ENCODE measurements around the gene COL15A1. TPM values are rescaled to one million over a fixed set of nuclear protein-coding genes. Genes with fewer than 3 reads are reported as not detected.

The COL15A1 gene
- total and polyA plus RNA-seq, 2 of the 8 experiments (the other 6 are each of a cell fraction or from before 2014, with no cell fraction given): 0.12 to 0.15 TPM

DNA sequence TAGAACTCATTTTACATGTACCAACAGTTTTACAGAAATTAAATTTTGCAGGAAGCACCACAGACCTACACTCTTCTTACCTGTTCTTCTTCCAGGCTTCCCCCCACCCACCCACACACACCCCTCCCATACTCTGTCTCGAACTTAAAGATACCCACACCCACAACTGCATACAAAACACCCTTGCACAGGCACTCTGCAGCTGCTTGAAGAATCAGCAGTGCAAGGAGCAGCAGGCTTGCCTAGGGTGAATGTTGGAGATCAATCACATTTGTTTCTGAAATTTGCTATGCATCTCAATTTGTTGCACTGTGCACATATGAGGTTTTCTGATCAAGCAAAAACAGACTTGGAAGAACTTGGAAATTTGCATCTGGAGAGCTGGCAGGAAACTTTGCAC, 83.7 kb downstream of the COL15A1 start (continued):
- TF ChIP-seq, protein P1, sequence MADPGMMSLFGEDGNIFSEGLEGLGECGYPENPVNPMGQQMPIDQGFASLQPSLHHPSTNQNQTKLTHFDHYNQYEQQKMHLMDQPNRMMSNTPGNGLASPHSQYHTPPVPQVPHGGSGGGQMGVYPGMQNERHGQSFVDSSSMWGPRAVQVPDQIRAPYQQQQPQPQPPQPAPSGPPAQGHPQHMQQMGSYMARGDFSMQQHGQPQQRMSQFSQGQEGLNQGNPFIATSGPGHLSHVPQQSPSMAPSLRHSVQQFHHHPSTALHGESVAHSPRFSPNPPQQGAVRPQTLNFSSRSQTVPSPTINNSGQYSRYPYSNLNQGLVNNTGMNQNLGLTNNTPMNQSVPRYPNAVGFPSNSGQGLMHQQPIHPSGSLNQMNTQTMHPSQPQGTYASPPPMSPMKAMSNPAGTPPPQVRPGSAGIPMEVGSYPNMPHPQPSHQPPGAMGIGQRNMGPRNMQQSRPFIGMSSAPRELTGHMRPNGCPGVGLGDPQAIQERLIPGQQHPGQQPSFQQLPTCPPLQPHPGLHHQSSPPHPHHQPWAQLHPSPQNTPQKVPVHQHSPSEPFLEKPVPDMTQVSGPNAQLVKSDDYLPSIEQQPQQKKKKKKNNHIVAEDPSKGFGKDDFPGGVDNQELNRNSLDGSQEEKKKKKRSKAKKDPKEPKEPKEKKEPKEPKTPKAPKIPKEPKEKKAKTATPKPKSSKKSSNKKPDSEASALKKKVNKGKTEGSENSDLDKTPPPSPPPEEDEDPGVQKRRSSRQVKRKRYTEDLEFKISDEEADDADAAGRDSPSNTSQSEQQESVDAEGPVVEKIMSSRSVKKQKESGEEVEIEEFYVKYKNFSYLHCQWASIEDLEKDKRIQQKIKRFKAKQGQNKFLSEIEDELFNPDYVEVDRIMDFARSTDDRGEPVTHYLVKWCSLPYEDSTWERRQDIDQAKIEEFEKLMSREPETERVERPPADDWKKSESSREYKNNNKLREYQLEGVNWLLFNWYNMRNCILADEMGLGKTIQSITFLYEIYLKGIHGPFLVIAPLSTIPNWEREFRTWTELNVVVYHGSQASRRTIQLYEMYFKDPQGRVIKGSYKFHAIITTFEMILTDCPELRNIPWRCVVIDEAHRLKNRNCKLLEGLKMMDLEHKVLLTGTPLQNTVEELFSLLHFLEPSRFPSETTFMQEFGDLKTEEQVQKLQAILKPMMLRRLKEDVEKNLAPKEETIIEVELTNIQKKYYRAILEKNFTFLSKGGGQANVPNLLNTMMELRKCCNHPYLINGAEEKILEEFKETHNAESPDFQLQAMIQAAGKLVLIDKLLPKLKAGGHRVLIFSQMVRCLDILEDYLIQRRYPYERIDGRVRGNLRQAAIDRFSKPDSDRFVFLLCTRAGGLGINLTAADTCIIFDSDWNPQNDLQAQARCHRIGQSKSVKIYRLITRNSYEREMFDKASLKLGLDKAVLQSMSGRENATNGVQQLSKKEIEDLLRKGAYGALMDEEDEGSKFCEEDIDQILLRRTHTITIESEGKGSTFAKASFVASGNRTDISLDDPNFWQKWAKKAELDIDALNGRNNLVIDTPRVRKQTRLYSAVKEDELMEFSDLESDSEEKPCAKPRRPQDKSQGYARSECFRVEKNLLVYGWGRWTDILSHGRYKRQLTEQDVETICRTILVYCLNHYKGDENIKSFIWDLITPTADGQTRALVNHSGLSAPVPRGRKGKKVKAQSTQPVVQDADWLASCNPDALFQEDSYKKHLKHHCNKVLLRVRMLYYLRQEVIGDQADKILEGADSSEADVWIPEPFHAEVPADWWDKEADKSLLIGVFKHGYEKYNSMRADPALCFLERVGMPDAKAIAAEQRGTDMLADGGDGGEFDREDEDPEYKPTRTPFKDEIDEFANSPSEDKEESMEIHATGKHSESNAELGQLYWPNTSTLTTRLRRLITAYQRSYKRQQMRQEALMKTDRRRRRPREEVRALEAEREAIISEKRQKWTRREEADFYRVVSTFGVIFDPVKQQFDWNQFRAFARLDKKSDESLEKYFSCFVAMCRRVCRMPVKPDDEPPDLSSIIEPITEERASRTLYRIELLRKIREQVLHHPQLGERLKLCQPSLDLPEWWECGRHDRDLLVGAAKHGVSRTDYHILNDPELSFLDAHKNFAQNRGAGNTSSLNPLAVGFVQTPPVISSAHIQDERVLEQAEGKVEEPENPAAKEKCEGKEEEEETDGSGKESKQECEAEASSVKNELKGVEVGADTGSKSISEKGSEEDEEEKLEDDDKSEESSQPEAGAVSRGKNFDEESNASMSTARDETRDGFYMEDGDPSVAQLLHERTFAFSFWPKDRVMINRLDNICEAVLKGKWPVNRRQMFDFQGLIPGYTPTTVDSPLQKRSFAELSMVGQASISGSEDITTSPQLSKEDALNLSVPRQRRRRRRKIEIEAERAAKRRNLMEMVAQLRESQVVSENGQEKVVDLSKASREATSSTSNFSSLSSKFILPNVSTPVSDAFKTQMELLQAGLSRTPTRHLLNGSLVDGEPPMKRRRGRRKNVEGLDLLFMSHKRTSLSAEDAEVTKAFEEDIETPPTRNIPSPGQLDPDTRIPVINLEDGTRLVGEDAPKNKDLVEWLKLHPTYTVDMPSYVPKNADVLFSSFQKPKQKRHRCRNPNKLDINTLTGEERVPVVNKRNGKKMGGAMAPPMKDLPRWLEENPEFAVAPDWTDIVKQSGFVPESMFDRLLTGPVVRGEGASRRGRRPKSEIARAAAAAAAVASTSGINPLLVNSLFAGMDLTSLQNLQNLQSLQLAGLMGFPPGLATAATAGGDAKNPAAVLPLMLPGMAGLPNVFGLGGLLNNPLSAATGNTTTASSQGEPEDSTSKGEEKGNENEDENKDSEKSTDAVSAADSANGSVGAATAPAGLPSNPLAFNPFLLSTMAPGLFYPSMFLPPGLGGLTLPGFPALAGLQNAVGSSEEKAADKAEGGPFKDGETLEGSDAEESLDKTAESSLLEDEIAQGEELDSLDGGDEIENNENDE (IDR thresholded peaks at IDR 0.05; ENCODE audit: insufficient replicate concordance, low read length): no peak
- TF ChIP-seq CREB1 (IDR thresholded peaks at IDR 0.05): no peak
- TF ChIP-seq SAP30 (IDR thresholded peaks at IDR 0.05; ENCODE audit: insufficient read depth, insufficient replicate concordance, low read length): no peak
- no peak for TF ChIP-seq CEBPB (IDR thresholded peaks at IDR 0.05; ENCODE audit: low read depth, low read length)
- TF ChIP-seq POU5F1 (IDR thresholded peaks at IDR 0.05; ENCODE audit: low read depth, low read length): no peak
- TF ChIP-seq SIRT6 (IDR thresholded peaks at IDR 0.05; ENCODE audit: low read length): no peak
- no peak for TF ChIP-seq EP300 (IDR thresholded peaks at IDR 0.05; ENCODE audit: borderline replicate concordance in 1 of 2, low read depth in 2 of 2, low read length in 2 of 2)
- no peak for TF ChIP-seq ASH2L (IDR thresholded peaks at IDR 0.05; ENCODE audit: low read length)
- TF ChIP-seq, protein P2, sequence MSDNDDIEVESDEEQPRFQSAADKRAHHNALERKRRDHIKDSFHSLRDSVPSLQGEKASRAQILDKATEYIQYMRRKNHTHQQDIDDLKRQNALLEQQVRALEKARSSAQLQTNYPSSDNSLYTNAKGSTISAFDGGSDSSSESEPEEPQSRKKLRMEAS (IDR thresholded peaks at IDR 0.05): no peak
- TF ChIP-seq SRF (IDR thresholded peaks at IDR 0.05; ENCODE audit: low read depth, low read length): no peak
- TF ChIP-seq SP1 (IDR thresholded peaks at IDR 0.05; ENCODE audit: low read depth, low read length): no peak
- no peak for TF ChIP-seq RNF2 (IDR thresholded peaks at IDR 0.05; ENCODE audit: borderline replicate concordance, low read depth, low read length, missing control alignments, poor library complexity, severe bottlenecking)

Data from H1 (cell line).